Hematopoietic multipotent progenitor cell treated with erythropoietin and hydrocortisone succinate and interleukin-3 and kit ligand, for 4 days (in vitro differentiated cells): ENCODE measurements around the gene PTPRM.
"Not testable (repeated sequence)": the region's sequence is repeated elsewhere in the genome, so short reads cannot be mapped to it uniquely, and the experiment has no call there.

Experiments
- DNase-seq: peaks from one replicate; pipeline ENCODE4 v3.0.0-alpha.2; 2015

PTPRM gene

GRCh38 chr18:7919565-7919964 lies 352.4 kb downstream of the PTPRM start:
- DNase-seq: no peak

DNA sequence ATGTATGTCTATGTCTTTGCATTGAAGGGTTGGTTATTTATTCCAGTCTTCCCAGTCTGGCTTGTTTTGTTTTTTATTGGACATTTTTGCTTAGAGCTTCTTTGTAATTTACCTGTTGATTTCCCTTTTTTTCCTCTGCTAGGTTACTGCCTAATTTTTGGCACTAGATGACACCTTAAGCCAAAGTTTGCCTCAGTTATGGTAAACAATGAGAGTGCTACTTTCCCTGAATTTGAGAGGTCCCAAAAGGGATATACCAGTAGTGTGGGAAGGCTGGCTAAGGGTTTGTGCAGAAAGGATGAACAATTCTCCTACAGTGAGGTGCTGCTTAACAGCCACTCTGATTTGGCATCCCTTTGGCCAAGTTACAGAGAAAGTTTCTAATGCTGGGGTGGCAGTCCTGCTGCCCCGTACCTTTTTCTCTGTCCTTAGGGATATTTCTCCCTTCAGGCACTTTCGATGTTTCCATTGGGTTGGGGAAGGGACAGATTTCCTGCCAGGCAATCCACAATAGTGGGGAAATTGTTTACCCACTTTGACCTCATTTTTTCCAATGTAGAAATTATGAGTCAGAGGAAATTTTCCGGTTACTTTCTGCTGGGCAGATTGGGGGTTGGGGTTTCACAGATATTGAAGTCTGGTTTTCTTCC lies 354.9 kb downstream of the PTPRM start:
- no peak for DNase-seq

DNA sequence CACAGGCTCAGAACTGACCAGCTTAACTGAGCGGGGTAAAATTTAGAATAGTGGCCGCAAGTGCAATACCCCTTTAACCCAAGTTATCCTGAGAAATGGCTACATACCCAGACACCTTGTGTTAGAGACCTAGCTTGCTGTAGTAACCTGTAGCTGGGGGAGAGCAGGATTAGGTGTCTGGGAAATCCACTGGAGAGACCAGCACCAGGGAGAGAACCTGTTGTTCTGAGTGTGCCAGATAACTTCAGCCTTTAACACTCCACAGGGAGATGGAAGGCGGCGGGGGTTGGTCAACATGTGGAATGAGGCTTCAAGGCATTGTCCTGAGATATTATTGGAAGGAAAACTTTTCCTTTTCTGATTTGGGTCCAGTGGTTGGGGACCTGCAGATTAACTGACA lies 356.0 kb downstream of the PTPRM start:
- no peak for DNase-seq

GRCh38 chr18:7924616-7925015 lies 357.5 kb downstream of the PTPRM start:
- no peak for DNase-seq

GRCh38 chr18:7926526-7926925 lies 359.4 kb downstream of the PTPRM start:
- DNase-seq: no peak

- no peak for DNase-seq
Observed at GRCh38 chr18:7927119-7927518, 360.0 kb downstream of the PTPRM start.

DNA sequence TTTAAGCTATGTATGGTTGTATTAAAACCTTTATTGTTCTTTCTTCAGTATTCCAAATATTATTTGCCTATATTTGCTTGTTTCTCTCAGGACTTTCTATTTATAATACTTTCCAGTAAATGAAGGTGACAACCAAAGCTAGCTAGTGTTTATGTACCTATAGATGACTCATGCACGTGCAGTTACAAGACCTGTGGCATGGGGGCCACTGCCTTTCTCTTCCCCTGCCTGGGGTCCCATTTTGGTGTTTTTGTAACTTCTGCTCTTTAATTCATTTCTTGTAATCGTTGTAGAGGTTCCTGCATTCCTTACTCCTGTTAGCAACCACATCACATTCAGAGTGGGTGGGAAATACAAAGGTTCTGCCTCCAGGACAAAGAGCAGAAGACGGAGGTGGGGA lies 364.6 kb downstream of the PTPRM start:
- no peak for DNase-seq

GRCh38 chr18:7937268-7937667 lies 370.2 kb downstream of the PTPRM start:
- no peak for DNase-seq

GRCh38 chr18:7939521-7939920 lies 372.4 kb downstream of the PTPRM start:
- no peak for DNase-seq

DNA sequence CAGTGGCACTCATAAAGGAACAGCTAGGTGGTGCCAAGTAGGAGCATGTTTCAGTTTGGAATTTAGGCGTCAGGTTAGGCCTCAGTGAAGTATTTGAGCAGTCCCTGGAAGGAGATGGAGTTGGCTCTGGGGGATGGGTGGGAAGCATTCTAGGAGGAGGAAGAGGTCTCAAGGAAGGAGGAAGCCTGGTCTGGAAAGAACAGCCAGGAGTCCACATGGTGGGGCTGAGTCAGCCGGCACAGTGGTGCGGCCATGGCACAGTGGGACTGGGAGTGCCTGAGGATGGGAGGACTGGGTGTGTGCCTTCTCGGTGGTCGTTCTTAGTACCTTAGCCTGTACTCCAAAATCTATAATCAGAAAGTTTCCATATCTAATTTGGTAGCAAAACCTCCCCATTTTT lies 373.3 kb downstream of the PTPRM start:
- no peak for DNase-seq

- DNase-seq: no peak
Observed at GRCh38 chr18:7940971-7941370, 373.9 kb downstream of the PTPRM start.

GRCh38 chr18:7941533-7941932 lies 374.4 kb downstream of the PTPRM start:
- DNase-seq: no peak

GRCh38 chr18:7945882-7946281 lies 378.8 kb downstream of the PTPRM start:
- no peak for DNase-seq

GRCh38 chr18:7946734-7947377 lies 379.7 kb downstream of the PTPRM start:
- DNase-seq: peak; percentile 22

GRCh38 chr18:7950380-7951136 lies 383.4 kb downstream of the PTPRM start:
- DNase-seq: no peak

DNA sequence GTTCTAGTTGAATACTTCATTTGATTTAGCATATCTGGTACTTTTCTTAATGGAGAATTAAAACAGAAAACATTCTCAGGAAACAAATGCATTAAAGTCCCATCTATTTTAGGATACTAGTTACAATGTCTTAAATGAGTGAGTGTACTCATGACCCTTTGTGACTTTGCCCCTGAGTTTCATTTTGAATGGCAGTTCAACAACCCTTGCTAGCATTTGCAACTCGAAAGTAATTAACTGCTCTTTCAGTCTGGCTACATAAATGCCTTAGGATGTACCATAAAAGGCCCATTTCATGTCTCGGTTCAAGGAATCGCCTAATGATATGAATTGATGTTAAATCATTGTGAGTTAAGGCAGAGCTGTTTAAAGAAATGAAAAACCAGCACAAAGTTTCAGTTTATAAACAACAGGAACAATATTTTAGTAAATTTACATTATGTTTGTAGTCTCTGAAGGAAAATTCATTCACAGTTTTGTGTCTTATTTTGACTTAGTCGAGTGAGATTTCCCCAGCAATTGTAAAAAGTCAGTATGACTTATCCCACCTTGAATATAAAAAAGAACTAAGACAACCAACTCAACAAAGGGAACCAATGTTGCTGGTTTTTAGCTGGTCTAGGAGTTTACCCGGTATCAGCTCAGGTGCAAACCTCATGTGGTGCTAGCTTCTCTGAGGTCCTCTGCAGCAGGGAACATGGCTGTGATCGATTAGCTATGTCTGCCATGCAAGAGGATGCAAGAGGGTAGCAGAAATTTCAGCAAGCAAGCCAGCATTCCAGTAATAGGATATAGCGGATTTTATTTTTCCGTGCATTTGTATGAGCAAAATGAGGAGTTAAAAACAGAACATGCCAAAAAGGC lies 386.2 kb downstream of the PTPRM start:
- no peak for DNase-seq

DNA sequence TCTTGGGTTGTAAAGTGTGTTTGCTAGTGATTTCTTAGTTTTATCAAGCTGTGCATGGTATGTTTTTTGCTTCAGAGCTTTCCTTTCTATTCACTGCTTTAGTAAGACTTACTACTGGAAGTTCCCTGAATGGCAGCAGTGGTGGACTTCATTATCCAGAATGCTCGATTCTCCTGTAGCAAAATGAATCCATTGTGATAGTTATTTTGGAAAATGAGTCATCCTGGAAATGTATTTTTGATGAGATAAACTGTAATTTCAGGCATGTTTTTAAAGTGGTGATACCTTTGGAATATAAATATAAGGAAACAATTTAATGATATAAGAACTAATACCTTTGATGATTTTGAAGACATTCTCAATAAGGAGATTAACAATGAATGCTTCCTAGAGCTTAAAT lies 387.1 kb downstream of the PTPRM start:
- no peak for DNase-seq

- no peak for DNase-seq
Observed at GRCh38 chr18:7955175-7955574, 388.1 kb downstream of the PTPRM start.

DNA sequence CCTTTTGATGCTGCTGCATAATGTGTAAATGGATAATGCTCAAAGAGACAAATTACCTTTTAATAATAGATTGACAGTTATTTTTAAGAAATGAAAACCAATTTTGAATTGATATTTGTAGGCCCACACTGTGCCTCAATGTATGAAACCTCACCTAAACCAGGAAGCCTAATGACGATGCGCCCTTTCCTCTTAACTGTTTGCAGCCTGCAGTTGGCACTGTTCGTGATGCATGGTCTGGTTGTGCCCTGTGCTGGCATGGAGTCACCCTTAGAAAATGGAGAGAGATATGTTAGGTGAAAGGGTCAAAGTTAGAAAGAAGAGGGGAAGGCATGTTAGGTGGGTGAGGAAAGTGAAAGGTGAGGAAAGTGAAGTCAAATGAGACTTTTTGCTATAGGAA lies 390.2 kb downstream of the PTPRM start:
- DNase-seq: no peak

- DNase-seq: no peak
Observed at GRCh38 chr18:7958081-7958896, 391.2 kb downstream of the PTPRM start.

DNA sequence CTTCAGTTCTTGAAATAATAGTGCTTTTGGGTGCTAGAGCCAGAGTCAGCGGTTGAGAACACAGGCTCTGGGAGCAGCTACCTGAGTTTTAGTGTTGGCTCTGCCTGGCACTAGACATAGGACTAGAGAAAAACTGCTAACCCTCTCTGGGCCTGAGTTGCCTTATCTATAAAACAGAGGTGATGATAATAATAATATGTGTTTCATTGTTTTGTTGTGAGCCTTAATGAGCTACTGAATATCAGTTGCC lies 391.7 kb downstream of the PTPRM start:
- DNase-seq: no peak

GRCh38 chr18:7966682-7967081 lies 399.6 kb downstream of the PTPRM start:
- DNase-seq: not testable (repeated sequence)
